GDM1 (cell line): ENCODE results near the gene KCNC1.

Experiments
- DNase-seq: peaks from one replicate; lab custom pipeline; 2025; lab: John Stamatoyannopoulos, UW

Gene KCNC1

GRCh38 chr11:17774232-17775034 is 39.9 kb downstream of the KCNC1 start:
- DNase-seq, result no peak

GRCh38 chr11:17775035-17775348 is 40.4 kb downstream of the KCNC1 start:
- DNase-seq, result no peak

- DNase-seq, result no peak
Measured at GRCh38 chr11:17775507-17776211, 41.1 kb downstream of the KCNC1 start.

- no peak for DNase-seq
Measured at GRCh38 chr11:17776212-17776875, 41.8 kb downstream of the KCNC1 start.

- no peak for DNase-seq
Measured at GRCh38 chr11:17777086-17777737, 42.6 kb downstream of the KCNC1 start.

GRCh38 chr11:17777738-17778091 is 43.1 kb downstream of the KCNC1 start:
- DNase-seq, result no peak

GRCh38 chr11:17778352-17778751 is 43.8 kb downstream of the KCNC1 start:
- DNase-seq, result no peak

DNA sequence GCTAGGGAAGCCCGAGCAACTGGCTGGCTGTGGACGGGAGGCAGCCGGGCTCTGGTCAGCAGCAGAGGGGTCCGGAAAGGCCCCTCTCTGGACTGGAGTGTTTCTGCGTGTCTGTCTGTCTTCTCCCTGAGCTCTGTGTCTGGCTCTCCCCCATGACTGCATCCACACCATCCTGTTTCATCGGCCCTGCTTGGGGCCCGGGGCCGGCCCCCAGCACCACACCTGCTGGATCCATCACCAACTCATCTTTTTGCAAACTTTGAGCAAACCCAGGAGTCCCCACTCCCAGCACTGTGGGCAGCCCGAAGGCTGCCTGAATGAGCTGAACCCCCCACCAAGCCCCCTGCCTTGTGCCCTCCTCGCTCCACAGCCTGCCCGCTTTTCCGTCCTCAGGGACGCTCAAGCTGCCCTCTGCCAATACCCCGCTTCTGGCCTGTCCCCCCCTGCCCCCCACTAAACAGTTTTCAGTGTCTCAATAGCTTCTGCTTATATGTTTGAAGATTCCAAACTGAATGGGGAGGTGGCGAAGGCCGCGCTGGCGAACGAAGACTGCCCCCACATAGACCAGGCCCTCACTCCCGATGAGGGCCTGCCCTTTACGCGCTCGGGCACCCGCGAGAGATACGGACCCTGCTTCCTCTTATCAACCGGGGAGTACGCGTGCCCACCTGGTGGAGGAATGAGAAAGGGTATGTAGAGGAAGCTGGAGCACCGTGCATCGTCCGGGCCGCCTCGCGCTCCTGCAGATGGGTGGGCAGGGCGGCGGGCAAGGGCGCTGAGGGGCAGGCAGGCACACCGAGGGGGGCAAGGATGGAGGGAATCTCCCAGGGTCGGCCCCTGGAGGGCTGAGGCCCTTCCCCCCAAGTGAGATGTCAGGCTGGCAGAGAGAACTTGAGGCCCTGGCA is 44.6 kb downstream of the KCNC1 start:
- no peak for DNase-seq

DNA sequence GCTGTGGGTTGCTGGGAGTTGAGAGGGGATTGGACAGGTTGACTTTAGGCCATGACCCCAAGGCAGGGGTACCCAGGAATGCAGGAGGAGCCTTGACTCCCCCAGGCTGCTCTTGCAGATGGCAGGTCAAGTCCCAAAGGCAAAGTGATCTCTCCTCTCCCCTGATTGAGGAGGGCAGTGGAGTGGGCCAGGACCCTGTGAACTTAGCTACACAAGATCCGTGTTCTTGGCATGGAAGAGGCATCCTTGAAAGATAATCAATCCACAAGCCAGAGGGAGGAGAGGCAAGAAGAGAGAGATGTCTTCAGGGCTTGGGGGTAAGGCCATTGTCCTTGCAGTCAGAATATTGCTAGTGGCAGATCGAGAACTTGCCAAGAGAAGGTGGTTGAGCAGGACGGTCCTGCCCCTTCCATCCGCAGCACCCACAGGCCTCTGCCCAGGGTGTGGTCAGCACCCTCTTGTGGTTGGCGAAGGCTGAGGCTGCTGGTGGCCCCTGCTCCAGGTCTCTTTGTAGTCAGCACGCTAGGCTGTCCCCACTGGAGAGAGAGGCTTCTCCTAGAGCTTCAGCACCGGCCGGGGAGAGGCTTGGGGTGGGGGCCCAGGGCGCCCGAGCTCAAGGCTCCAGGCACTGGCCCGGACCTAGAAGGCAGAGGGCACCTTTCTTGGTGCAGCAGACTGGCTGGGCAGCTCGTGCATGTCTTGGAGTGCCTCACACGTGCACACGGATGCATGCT is 45.4 kb downstream of the KCNC1 start:
- DNase-seq, result no peak

GRCh38 chr11:17780668-17781067 is 46.1 kb downstream of the KCNC1 start:
- DNase-seq, result no peak

DNA sequence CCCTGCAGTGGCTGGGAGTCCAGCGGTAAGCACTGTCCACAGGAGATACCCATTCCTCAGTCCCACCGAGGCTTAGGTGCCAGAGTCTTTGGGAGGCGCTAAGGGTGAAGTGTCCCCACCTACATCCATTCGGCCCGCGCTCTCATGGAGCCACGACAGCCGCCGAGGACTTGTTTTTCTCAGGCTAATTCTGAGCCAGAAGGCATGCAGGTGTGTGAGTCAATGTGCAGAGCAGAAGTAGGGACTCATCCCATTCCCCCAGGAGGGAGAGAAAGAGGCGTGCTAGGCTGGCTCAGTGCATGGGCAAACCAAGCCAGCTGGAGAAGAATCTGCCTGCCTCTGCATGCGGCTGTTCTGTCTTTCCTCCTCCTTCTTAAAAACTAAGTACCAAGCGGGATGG is 46.6 kb downstream of the KCNC1 start:
- DNase-seq, result no peak

- DNase-seq, result no peak
Measured at GRCh38 chr11:17781626-17782025, 47.0 kb downstream of the KCNC1 start.

- no peak for DNase-seq
Measured at GRCh38 chr11:17782145-17782544, 47.6 kb downstream of the KCNC1 start.

GRCh38 chr11:17782603-17783337 is 48.2 kb downstream of the KCNC1 start:
- no peak for DNase-seq

- DNase-seq, result no peak
Measured at GRCh38 chr11:17783878-17784277, 49.3 kb downstream of the KCNC1 start.

- no peak for DNase-seq
Measured at GRCh38 chr11:17786824-17787525, 52.4 kb downstream of the KCNC1 start.

- no peak for DNase-seq
Measured at GRCh38 chr11:17788084-17788483, 53.5 kb downstream of the KCNC1 start.

DNA sequence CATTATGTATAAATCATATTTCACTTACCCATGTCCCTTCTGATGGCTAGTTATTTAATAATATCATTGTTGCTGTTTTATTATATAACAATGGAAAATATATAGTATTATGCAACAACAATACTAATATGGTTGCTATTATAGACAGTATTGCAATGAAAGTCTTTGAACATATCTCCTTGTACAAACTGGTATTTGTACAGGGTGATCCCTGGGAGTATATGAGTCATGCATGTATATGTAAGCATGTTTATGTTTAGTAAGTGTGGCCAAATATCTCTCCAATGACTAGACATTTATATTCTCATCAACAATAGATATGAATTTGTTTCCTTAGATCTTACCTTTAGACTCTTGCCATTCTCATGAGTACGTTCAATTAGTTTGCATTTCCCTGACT is 55.9 kb downstream of the KCNC1 start:
- DNase-seq, result no peak

DNA sequence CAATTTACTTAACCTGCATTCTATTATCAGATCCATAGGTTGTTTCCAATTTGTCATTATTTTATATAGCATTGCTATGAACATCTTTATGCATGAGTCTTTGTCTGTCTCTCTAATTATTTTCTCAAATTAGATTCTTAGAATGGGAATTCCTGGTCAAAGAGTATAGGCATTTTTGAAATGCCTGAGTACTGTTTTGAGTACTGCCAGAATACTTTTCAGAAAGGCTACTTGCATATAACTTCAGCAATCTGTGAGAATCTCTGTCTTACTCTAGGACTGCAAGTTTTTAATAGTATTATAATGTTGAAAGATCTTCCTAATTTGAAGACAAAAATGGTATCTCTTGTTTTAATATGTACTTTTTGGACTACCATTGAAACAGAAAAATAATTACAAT is 56.6 kb downstream of the KCNC1 start:
- DNase-seq, result no peak

- DNase-seq, result no peak
Measured at GRCh38 chr11:17792161-17792560, 57.6 kb downstream of the KCNC1 start.
